ENCODE results near the gene PRPF38A.

PRPF38A gene, protein sequence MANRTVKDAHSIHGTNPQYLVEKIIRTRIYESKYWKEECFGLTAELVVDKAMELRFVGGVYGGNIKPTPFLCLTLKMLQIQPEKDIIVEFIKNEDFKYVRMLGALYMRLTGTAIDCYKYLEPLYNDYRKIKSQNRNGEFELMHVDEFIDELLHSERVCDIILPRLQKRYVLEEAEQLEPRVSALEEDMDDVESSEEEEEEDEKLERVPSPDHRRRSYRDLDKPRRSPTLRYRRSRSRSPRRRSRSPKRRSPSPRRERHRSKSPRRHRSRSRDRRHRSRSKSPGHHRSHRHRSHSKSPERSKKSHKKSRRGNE

DNA sequence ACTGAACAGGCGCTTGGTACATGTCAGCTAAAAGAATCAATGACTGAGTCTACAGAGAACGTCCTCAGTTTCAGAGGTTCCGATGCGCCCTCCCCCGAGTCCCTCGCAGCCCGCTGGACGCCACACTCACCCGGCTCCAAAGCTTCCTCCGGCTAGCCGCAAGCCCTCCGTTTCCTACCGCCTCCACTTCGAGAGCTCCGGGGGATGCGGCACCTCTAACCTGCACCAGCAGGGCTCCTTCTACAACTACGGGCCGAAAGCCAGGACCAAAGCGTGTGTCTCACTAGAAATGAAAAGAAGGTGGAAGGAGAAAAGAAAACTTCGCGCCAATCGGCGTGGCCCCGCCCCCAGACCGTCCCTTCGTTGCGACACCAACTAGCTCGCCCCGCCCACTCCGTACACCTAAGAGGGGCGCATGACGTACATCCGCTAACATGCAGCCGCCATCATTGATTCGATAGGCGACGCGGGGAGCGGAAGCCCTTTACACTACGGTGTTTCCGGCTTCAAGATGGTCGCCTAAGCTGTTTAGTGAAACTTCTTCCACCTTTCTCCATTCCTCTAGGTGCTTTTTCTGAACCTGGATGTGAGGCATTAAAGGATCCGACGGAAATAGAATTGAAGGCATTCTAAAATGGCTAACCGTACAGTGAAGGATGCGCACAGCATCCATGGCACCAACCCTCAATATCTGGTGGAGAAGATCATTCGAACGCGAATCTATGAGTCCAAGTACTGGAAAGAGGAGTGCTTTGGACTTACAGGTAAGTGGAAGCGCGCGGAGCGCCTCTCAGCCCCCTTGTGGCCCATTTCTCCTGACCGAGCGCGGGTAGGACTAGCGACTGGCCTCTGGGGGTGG is at the start of gene PRPF38A, which contains the start of gene ORC1:
TSS of gene PRPF38A (plus strand) at position 487 of the 859 bp plus-strand sequence. CDS start at position 635, 148 bp downstream.
TSS of gene ORC1 (minus strand) at position 308 of the 859 bp plus-strand sequence. CDS start 2,200 bp downstream, outside the sequence.
- H3K4me3 ChIP-seq (replicated peaks in 1 of 2; ENCODE audit: low read depth in 2 of 2, low read length in 2 of 2) = peak within 1 kb of the TSS; percentile 71 to 90
- TF ChIP-seq, protein P1, sequence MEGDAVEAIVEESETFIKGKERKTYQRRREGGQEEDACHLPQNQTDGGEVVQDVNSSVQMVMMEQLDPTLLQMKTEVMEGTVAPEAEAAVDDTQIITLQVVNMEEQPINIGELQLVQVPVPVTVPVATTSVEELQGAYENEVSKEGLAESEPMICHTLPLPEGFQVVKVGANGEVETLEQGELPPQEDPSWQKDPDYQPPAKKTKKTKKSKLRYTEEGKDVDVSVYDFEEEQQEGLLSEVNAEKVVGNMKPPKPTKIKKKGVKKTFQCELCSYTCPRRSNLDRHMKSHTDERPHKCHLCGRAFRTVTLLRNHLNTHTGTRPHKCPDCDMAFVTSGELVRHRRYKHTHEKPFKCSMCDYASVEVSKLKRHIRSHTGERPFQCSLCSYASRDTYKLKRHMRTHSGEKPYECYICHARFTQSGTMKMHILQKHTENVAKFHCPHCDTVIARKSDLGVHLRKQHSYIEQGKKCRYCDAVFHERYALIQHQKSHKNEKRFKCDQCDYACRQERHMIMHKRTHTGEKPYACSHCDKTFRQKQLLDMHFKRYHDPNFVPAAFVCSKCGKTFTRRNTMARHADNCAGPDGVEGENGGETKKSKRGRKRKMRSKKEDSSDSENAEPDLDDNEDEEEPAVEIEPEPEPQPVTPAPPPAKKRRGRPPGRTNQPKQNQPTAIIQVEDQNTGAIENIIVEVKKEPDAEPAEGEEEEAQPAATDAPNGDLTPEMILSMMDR (IDR thresholded peaks at IDR 0.05; ENCODE audit: low read depth, low read length) = peak; percentile 76
- DNase-seq (ENCODE audit: low read depth in 2 of 2) = peak; percentile 98

DNA sequence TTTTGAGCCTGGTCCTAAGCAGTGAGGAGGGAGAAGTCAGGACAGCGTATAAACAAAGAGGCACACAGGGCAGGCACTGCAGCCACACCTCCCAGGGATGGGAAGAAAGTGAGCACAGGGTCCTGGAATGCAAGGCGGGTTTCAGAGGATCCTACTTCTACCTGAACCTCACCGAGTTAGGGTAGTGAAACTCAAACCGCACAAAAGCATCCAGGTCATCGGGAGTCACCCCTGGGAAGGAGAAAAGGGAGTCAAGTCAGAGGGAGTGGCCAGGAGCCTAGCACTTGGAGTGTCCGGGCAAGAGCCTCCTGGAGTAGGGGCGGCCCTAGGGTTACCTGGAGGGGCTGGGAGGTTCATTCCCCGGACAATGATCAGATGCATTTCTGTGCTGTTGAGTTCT is 49.0 kb upstream of the PRPF38A start:
- TF ChIP-seq, protein P1 (IDR thresholded peaks at IDR 0.05; ENCODE audit: low read depth, low read length) = no peak
- no peak overlapping the region for H3K4me3 ChIP-seq (replicated peaks in 1 of 2; ENCODE audit: low read depth in 2 of 2, low read length in 2 of 2)
- DNase-seq (ENCODE audit: low read depth in 2 of 2) = no peak

DNA sequence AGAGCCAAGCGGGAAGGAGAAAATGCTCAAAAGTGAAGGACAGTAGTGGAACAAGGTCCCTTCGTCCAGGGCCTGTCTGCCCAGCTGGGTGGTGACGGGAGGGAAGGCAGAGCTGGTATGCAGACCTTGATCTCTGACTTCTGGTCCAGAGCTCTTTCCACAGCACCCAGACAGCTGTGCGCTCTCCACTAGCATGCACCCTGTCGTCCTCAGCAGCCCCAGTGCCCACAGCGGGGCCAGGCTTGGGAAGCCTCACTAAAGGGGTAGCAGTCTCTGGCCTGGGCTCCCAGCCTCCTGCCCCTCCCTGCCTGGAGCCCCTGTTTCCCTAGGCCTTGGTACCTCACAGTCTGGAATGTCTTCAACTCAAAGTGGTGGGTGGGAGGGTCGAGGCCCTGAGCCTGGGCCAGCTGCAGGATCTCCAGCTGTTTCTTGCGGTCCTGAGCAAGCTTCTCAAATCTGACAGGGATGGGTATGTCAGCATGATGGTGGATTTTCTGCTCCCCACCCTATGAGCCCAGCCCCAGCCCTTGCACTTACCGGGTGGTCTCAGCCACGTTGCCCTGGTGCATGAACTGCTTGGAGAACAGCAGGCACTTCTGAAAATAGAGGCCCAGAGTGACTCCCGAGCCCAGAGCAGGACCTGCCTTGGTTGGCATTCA is 48.4 kb upstream of the PRPF38A start:
- no peak for DNase-seq (ENCODE audit: low read depth in 2 of 2)
- H3K4me3 ChIP-seq (replicated peaks in 1 of 2; ENCODE audit: low read depth in 2 of 2, low read length in 2 of 2) = no peak overlapping the region
- TF ChIP-seq, protein P1 (IDR thresholded peaks at IDR 0.05; ENCODE audit: low read depth, low read length) = no peak

DNA sequence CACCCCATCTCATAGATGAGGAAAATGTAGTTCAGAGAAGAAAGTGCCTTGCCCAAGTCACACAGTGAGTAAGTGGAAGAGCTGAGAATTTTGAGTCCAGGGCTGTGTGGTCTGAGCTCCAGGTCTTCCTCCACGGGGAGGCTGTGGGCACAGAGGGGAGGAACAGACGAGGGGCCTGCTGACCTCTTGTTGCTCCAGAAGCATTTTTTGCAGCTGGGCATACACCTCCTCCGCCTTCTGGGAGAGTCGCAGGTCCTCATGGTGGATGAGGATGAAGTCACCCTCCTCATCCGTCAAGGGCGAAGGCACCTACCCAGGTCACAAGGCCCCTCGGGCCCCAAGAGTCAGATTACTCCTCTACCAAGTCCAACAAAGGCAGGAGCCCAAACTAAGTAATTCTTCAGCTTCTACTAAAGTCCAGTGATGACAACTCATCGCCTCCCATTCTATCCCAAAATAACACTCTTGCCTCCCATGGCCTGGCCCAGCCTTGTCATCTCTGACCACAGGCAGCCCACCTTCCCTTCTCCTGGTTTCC is 47.5 kb upstream of the PRPF38A start:
- DNase-seq (ENCODE audit: low read depth in 2 of 2) = no peak
- TF ChIP-seq, protein P1 (IDR thresholded peaks at IDR 0.05; ENCODE audit: low read depth, low read length) = no peak
- H3K4me3 ChIP-seq (replicated peaks in 1 of 2; ENCODE audit: low read depth in 2 of 2, low read length in 2 of 2) = no peak overlapping the region

DNA sequence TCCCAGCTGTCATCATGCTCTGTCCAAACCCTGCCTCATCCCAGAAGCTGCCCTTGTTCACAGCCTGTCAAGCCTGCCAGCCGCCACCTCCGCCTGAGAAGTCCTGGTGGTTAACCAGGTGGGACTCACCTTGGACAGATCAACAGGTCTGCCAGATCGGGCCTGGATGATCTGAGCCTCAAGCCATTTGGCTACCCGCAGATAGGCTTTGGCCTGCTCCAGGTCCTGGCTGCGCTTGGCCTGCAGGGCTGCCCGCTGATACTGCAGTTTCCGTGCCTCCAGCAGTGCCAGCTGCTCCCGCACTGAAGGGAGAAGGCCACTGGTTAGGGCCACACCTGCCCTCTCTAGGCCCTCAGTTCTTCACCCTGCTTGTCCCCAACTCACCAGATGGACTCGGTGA is 47.0 kb upstream of the PRPF38A start:
- no peak for DNase-seq (ENCODE audit: low read depth in 2 of 2)
- TF ChIP-seq, protein P1 (IDR thresholded peaks at IDR 0.05; ENCODE audit: low read depth, low read length) = no peak
- H3K4me3 ChIP-seq (replicated peaks in 1 of 2; ENCODE audit: low read depth in 2 of 2, low read length in 2 of 2) = no peak overlapping the region

DNA sequence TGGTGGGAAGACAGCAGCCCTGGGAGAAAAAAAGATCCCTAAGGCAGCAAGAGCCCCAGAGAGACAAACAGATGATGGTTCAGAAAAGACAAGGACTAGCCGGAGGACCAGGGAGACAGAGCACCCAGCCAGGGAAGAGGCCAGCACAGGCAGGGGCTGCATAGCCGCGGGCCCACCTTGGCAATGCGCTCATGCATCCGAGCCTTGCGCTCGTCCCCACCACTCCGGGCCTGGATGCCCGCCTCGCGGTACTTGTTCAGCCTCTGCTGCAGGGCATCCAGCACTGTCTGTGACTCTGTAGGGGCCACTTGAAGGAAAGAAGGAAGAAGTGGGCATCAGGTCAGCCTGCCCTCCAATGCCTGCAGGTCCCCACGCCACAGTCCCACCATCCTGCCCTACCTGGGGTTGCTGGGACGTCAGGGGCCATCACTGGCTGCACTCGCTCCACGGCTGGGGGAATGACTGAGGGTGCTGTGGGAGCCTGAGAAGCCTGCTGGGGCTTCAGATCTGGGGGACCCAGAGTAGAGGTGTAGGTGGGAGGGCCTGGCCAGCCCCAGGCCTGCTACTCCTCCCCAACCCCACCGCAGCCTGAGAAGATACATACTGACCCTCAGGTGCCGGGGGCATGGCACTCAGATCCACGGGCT is 45.4 kb upstream of the PRPF38A start:
- TF ChIP-seq, protein P1 (IDR thresholded peaks at IDR 0.05; ENCODE audit: low read depth, low read length) = no peak
- H3K4me3 ChIP-seq (replicated peaks in 1 of 2; ENCODE audit: low read depth in 2 of 2, low read length in 2 of 2) = no peak overlapping the region
- no peak for DNase-seq (ENCODE audit: low read depth in 2 of 2)

Measured in cardiac fibroblast (primary cell).